SK-N-SH (cell line): ENCODE data around the gene CNTNAP1.

Source experiments
- POLR2AphosphoS5 ChIP-seq: IDR thresholded peaks from 2 replicates; pipeline ENCODE4 v1.6.1; 2012; ENCODE audit warnings: low read depth, low read length
- SIN3A ChIP-seq: IDR thresholded peaks from 2 replicates; pipeline ENCODE4 v1.6.1; 2012; ENCODE audit warnings: low read depth, mild to moderate bottlenecking, low read length, moderate library complexity, borderline replicate concordance
- TF ChIP-seq, protein P1 (sequence below): IDR thresholded peaks from 2 replicates; pipeline ENCODE4 v1.4.0; 2012; ENCODE audit warnings: low read depth, borderline replicate concordance
- TF ChIP-seq, protein P2 (sequence below): fragments of 200-600 bp; sonication (generic); IDR thresholded peaks from 2 replicates; pipeline ENCODE4 v1.6.1; 2017; ENCODE audit warnings: antibody characterized with exemption, mild to moderate bottlenecking, moderate library complexity

DNA sequence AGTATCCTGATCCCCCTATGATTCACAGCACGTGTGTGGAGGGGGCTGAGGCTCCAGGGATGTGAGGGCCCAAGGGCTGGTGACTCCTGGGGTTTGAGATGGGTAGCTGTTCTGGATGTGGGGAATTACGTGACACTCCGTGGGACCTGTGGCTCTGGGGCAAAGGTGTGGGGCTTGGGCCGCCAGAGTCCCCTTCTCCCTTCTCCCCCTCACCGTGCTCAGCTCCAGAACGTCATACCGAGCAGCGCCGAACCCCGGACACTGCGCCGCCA is 12.7 kb upstream of the CNTNAP1 start:
- TF ChIP-seq, protein P1, sequence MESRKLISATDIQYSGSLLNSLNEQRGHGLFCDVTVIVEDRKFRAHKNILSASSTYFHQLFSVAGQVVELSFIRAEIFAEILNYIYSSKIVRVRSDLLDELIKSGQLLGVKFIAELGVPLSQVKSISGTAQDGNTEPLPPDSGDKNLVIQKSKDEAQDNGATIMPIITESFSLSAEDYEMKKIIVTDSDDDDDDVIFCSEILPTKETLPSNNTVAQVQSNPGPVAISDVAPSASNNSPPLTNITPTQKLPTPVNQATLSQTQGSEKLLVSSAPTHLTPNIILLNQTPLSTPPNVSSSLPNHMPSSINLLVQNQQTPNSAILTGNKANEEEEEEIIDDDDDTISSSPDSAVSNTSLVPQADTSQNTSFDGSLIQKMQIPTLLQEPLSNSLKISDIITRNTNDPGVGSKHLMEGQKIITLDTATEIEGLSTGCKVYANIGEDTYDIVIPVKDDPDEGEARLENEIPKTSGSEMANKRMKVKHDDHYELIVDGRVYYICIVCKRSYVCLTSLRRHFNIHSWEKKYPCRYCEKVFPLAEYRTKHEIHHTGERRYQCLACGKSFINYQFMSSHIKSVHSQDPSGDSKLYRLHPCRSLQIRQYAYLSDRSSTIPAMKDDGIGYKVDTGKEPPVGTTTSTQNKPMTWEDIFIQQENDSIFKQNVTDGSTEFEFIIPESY: no peak
- TF ChIP-seq SIN3A (no peak), POLR2AphosphoS5 (no peak)
- TF ChIP-seq, protein P2, sequence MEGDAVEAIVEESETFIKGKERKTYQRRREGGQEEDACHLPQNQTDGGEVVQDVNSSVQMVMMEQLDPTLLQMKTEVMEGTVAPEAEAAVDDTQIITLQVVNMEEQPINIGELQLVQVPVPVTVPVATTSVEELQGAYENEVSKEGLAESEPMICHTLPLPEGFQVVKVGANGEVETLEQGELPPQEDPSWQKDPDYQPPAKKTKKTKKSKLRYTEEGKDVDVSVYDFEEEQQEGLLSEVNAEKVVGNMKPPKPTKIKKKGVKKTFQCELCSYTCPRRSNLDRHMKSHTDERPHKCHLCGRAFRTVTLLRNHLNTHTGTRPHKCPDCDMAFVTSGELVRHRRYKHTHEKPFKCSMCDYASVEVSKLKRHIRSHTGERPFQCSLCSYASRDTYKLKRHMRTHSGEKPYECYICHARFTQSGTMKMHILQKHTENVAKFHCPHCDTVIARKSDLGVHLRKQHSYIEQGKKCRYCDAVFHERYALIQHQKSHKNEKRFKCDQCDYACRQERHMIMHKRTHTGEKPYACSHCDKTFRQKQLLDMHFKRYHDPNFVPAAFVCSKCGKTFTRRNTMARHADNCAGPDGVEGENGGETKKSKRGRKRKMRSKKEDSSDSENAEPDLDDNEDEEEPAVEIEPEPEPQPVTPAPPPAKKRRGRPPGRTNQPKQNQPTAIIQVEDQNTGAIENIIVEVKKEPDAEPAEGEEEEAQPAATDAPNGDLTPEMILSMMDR: no peak
